AG08395 (cell line): ENCODE data around the gene OR2C3.
"Not testable (repeated sequence)": the region's sequence is repeated elsewhere in the genome, so short reads cannot be mapped to it uniquely, and the experiment has no call there.

Experiments
- DNase-seq: peaks from one replicate; pipeline ENCODE4 v3.0.0; 2012; ENCODE audit warnings: mixed read lengths, low spot score

OR2C3 gene

GRCh38 chr1:247536340-247536739, at the start of gene OR2C3:
Gene OR2C3, minus strand, starts transcription at chr1:247536440. Its CDS starts 3,929 bp downstream, at chr1:247532511.
- DNase-seq, result no peak

DNA sequence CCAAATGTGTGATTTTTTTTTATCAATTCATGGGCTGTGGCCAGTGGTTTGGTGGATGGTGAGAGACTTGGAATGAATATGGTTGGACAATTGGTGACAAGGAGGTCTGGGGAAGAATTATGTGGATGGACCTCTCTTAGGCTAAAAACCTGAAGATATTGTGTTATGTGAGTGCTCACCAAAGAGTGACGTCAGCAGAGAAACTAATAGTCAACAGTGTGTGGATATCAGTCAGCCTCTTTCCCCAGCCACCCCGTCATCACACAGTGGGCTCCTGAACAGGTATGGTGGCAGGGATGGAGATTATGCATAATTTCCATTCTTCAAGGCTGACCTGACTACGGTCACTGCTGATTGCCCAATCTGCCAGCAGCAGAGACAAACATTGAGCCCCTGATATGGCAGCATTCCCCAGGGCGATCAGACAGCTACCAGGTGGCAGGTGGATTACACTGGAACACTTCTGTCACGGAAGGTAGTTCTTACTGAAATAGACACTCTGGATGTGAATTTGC, 42.8 kb upstream of the OR2C3 start:
- no peak for DNase-seq

DNA sequence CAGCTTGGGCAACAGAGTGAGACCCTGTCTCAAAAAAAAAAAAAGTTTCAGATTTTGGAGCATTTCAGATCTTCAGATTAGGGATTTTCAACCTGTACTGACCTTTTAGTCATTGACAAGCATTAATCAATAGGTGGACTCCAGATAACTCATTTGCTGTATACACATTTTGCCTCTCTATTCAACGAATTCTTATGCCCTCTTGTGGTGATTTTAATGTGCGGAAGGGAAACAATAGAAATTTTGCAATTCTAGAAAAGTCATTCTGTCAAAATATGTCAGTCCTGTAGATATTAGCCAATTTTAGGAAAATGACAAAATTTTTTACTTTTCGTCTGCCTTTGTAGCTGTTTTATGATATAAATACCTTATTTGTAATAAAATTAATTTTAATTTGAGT, 40.3 kb upstream of the OR2C3 start:
- DNase-seq, result no peak

DNA sequence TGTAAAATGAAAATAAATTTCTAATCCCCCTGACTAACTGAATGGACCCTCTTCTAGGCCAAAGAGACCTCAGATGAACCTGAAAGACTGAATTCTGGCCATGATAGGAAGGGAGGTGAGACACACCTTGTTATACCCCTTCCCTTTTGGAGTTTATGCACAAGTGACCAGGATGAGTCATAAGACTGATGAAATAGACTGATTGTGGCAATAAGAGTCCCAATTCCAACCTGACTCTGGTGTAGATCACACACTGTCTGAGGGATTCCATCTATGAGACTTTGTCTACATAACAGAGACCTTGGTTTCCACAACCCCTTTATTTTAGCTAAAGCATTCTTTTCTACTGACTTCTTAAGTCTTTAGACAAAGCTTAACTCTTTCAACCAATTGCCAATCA, 38.4 kb upstream of the OR2C3 start:
- DNase-seq, result no peak

- DNase-seq, result no peak
Measured at GRCh38 chr1:247574236-247574635, 38.0 kb upstream of the OR2C3 start.

DNA sequence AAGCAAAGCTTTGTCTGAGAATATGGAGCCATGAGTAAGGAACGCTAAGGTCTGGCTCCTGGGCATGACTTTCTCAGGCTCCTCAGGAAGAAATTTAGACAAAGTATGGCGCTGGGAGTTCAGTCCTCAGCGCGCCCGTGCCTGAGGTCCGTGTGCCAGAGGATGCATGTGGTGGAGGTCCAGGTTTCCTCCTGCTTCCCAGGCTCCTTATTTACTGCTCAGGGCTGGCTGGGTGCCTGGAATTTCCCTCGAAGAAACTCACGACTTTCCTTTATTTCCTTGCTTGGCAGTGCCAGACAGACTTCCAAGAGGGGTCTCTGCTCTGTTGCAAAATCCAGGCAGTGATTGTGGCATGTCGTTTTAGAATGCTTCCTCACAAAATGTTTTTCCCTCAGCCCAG, 26.0 kb upstream of the OR2C3 start:
- DNase-seq, result no peak

DNA sequence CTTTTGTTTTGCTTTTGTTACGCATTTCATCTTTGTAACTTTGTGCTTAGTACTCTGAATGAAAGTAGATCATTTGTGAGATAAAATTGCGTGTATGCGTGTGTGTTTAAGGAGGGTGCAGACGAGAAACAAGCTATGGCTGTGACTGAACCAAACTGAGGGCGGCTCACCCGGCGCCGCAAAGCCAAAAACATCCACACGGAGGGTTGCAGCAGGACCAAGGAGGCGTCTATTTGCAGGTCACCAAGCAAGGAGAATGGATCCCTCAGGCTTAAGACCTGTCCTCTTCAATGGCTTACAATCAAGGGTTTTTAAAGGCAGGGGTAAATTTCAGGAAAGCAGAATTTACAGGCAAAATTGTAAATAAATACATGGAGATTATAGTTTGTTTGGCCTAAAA, 25.5 kb upstream of the OR2C3 start:
- no peak for DNase-seq

DNA sequence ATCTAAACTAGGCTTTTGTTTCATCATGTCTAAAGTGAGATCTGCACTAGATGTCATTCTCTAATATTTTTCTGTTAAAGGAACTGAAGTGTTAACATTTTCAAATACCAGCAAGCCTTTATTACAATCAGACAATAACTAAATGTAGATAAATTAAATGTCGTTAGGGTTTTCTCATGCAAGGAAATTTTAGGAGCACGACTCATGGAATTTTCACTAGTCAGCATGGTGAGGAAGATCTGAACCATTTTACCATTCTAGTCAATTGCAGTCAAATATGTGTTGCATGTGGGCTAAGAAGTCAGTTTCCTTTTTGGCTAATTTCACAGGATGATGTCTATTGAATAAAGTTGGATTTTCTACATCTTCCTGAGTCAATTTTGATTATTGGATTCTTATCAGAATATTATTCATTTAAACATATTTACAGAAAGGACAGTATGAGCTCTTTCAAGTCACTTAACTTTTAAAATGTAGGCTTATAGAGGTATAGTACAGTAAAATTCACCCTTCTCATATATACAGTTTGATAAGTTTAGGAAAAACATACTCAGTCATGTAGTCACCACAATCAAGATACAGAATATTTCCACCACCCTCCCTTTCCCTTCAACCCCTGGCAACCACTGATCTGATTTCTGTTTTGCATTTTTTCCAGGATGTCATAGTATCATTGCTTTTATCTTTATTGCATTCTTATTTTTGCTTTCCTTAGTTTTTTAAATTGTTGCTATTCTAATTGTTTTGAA, 21.9 kb upstream of the OR2C3 start:
- no peak for DNase-seq

DNA sequence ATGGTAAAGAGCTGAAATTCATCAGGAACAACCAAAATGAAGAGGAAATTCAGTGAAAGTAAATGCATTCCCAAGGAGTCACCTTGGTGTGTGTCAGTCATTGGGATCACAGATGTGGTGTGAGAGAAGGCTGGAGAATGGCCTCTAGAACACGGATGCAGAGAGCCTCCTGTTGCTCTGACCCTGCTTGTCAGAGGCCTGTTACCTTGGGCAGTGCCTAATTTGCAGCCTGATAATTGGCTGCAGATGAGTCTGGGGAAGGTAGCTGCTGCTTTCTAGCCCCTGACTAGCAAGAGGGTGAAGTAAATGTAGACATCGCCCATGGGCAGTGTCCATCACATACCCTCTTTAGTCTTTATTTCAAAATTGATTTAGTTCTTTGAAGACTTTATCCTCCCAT, 16.0 kb upstream of the OR2C3 start:
- DNase-seq, result no peak

- no peak for DNase-seq
Measured at GRCh38 chr1:247551721-247552120, 15.5 kb upstream of the OR2C3 start.

DNA sequence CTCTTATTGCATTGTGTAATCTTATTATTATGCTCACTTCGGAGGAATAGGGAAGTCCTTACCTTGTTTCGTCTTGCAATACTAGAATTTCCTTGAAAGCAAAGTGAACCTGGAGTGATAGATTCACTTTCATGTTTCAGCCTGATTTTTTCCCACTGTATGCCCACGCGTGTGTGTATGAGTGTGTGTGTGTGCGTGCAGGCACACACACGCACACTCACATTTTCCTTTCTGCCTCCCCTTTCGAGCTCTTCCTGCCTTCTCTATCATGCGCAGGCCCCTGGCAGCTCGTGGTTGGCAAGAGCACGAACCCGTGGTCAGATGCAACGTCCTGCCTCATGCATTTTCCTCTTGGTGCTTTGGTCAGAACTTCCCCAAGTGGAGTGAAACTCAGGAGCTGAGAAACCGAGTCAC, 12.5 kb upstream of the OR2C3 start, which contains the start of gene GCSAML:
Gene GCSAML (plus strand): TSS at position 366 of the 414 bp plus-strand sequence. CDS start 58 bp downstream, outside the sequence.
- no peak for DNase-seq

DNA sequence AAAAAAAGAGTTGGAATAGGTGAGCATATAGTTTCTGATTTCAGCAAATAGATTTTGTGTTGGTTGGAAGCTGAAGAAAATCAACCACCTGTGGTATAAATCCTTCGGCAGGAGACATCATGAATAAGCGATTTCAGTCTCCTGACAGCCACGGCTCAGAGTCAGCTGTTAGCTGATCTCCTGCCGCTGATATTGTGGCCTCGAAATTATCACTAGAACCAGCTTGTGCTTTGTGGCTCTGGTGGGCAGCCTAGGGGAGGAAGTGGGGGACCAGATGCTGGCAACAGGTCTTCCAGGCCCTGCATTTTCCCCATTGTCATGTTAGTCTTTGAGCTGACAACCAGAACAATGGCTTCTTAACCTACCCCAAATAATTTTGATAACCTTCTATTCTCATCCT, 11.9 kb upstream of the OR2C3 start:
- no peak for DNase-seq

DNA sequence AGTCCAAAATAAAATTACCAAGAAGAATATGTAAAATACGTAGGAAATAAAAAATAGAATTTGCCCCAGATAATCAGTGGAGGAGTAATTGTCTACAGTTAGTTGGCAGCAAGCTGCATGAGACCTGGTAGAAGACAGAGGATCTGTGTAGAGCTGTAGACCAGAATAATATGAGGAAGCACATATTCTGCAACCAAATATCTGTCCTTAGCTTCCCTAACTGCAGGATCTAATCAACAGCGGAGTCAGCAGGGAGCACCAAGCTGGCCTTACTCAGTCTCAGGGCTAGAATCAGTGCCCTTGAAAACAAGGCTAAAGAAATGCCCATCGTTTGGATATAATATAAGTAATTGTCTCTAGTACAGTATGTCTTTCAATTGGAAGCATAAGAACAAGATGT, 6.6 kb upstream of the OR2C3 start:
- no peak for DNase-seq

GRCh38 chr1:247540581-247540980, 4.3 kb upstream of the OR2C3 start:
- DNase-seq, result no peak

GRCh38 chr1:247539215-247539614, 3.0 kb upstream of the OR2C3 start:
- DNase-seq, result no peak

GRCh38 chr1:247538561-247538960, 2.3 kb upstream of the OR2C3 start:
- DNase-seq, result no peak

DNA sequence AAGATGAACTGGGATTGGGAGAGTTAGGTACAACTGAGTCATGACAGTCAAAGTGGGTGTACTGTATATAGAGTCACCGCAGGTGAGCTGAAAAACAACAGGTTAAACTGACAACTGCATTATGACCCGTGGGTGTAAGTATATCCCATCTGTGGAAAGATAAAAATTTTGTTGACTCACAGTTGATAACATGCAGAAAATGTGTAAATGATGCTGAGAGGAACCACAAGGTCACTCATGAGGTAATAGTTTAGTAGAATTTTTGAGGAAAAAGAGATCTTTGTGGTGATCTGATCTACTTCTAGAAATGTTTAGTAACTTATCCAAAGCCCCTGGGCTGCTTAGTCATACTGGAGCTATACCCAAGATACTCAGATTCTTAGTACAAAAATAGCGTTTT, 838 bp downstream of the OR2C3 start:
- DNase-seq, result no peak

DNA sequence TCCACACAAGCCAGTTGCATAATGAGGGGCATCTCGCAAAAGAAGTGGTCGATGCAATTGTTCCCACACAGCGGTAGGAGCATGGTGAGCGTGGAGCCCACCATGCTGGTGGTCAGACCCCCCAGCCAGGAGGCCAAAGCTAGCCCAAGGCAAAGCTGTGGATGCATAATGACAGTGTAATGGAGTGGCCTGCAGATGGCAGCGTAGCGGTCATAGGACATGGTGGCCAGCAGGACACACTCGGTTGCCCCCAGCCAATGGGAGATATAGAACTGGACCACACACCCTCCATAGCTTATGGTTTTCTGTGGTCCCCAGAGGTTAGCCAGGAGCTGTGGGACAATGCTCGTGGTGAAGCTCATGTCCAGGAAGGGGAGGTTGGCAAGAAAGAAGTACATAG, 4.3 kb downstream of the OR2C3 start:
- DNase-seq, result no peak

GRCh38 chr1:247530785-247531184, 5.5 kb downstream of the OR2C3 start:
- no peak for DNase-seq

- no peak for DNase-seq
Measured at GRCh38 chr1:247529771-247530355, 6.4 kb downstream of the OR2C3 start.

- DNase-seq, result no peak
Measured at GRCh38 chr1:247528812-247529474, 7.3 kb downstream of the OR2C3 start.

DNA sequence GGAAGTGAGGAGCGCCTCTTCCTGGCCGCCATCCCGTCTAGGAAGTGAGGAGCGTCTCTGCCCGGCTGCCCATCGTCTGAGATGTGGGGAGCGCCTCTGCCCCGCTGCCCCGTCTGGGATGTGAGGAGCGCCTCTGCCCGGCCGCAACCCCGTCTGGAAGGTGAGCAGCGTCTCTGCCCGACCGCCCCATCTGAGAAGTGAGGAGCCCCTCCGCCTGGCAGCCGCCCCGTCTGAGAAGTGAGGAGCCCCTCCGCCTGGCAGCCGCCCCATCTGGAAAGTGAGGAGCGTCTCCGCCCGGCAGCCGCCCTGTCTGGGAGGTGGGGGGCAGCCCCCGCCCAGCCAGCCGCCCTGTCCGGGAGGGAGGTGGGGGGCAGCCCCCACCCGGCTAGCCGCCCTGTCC, 14.4 kb downstream of the OR2C3 start:
- not testable (repeated sequence) for DNase-seq

DNA sequence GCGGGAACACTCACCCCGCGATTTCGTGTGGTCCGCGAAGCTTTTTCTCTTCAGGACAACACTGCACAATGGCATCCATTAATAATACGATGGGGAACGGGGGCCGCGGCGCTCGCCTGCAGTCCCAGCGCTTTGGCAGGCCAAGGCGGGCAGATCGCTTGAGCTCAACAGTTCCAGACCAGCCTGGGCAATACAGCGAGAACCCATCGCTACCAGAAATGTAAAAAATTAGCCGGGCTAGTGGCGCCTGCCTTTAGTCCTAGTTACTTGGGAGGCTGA, 17.7 kb downstream of the OR2C3 start:
- no peak for DNase-seq
